Muscle of leg (tissue), 11 donors: ENCODE data around the gene TAL1. TPM values are rescaled to one million over a fixed set of nuclear protein-coding genes. Genes with fewer than 3 reads are reported as not detected.

Source experiments
- DNase-seq: peaks from one replicate; pipeline ENCODE4 v3.0.0; 2013
- H3K27ac ChIP-seq: one replicate; pipeline ENCODE4 v1.5.1; 2013; ENCODE audit warnings: mild to moderate bottlenecking, low read length, control low read depth
- H3K27me3 ChIP-seq: one replicate; pipeline ENCODE4 v1.6.1; 2013; ENCODE audit warnings: low read length; ENCODE audit not compliant: control insufficient read depth, insufficient read depth
- H3K36me3 ChIP-seq: one replicate; pipeline ENCODE4 v1.6.1; 2013; ENCODE audit warnings: low read length; ENCODE audit not compliant: control insufficient read depth, insufficient read depth
- H3K4me1 ChIP-seq: one replicate; pipeline ENCODE4 v1.6.1; 2013; ENCODE audit warnings: low read length; ENCODE audit not compliant: control insufficient read depth, insufficient read depth
- H3K4me3 ChIP-seq: one replicate; pipeline ENCODE4 v1.5.1; 2013; ENCODE audit warnings: low read length, control low read depth
- H3K9me3 ChIP-seq: replicated peaks from 2 replicates; pipeline ENCODE4 v1.6.1; 2013; ENCODE audit warnings: low read depth, low read length; ENCODE audit not compliant: control insufficient read depth
- WGBS: methylation state at CpG from one replicate; pipeline ENCODE4 v1.1.5; 2013; ENCODE audit warnings: missing lambda C conversion rate; ENCODE audit not compliant: insufficient coverage; 5-methylcytosine and 5-hydroxymethylcytosine counted together
- polyA plus RNA-seq, 8 donors: library from polyadenylated mRNA; unstranded; fragments of 120-200 nt; gene quantifications; one replicate each; pipeline versions ENCODE4 v1.2.1 to v1.2.3, GENCODE V29; 2013; ENCODE audit warnings: inconsistent platforms in 1 of 8, low replicate concordance in 1 of 8; ENCODE audit not compliant: insufficient read length in 8 of 8, insufficient read depth in 1 of 8
- total RNA-seq: library from RNA; stranded (reverse); fragments of 120-200 nt; gene quantifications from one replicate; pipeline ENCODE4 v1.2.4, GENCODE V29; 2013

TAL1 gene
- total and polyA plus RNA-seq, 9 donors = 2.2 to 3.9 (median 3.3) TPM

DNA sequence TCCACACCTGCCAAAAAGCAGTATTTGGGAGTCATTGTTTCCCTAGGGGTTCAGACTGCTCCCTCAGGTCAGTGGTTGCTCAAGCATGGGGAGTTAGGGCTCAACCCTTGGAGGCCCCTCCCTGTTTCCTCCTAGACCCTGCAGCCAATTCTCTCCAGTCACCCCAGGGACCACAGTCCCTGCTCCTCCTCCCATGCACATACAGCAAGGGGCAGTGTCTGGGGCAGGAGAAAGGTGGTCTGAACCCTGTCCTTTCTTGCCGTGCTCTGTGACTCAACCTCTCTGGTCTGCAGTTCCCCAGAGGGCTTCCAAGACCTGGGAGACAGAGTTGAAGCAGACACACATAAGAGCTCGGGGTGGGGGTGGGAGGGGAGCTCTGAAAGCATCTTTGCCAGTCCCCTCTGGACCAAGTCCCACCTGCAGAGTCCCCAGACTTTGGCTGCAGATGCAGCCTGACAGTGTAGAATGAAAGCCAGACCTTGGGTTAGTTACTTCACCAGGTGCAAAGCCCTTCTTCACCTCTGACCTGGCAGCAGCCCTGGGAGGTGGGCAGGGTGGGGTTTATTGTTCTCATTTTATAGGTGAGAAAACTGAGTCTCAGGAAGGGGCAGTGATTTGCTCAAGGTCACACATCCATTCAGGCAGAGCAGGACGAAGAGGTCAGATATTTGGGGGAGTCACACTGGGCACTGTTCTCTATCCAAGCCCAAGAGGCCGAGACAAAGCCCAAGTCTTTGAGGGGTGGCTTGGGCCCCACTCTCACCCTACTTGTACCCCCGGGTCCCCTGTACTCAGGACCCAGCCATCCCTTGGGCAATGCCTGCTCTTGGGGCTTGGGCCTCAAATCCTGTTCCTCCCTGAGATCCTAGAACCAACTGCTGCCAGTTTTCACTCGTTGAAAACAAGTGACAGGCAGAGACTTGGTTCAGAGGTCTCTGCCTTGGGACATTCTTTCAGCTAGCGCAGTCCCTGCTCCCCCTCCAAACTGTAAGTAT, 42.9 kb downstream of the TAL1 start:
- Histone ChIP-seq H3K36me3 (no peaks in the 10 kb centered on the region), H3K9me3 (no peaks in the 10 kb centered on the region), H3K27ac (no peak overlapping the region), H3K27me3 (peaks cover 4% of the 10 kb centered on the region), H3K4me1 (peaks cover 38% of the 10 kb centered on the region), H3K4me3 (no peak overlapping the region)
- DNase-seq = no peak
- WGBS = 84% methylated on average over 6 of the region's 7 CpGs

DNA sequence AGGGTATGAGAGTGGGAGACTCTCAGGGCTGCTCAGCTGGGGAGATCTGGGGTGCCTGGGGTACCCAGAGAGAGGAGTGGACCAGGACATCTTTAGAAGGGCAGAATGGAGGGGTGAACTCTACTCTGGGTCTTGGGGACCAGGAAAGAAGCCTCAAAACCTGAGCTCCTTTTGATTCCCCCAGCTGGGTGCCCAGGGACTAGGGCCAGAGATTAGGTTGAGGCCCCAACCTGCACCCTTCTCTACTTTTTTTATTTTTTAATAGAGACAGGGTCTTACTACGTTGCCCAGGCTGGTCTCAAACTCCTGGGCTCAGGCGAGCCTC, 44.1 kb downstream of the TAL1 start:
- no peak for DNase-seq
- Histone ChIP-seq H3K36me3 (no peaks in the 10 kb centered on the region), H3K4me1 (peaks cover 33% of the 10 kb centered on the region), H3K4me3 (no peak overlapping the region), H3K9me3 (no peaks in the 10 kb centered on the region), H3K27ac (no peak overlapping the region), H3K27me3 (peaks cover 4% of the 10 kb centered on the region)
- WGBS = 82% methylated on average over 2 of the region's 2 CpGs

GRCh38 chr1:47187231-47187925, 44.6 kb downstream of the TAL1 start:
- H3K27ac ChIP-seq = no peak overlapping the region
- no peak overlapping the region for H3K4me3 ChIP-seq
- H3K4me1 ChIP-seq = peaks cover 28% of the 10 kb centered on the region
- DNase-seq = no peak
- no peaks in the 10 kb centered on the region for H3K36me3 ChIP-seq
- H3K9me3 ChIP-seq = no peaks in the 10 kb centered on the region
- WGBS = 71% methylated on average over 9 of the region's 12 CpGs
- H3K27me3 ChIP-seq = peaks cover 7% of the 10 kb centered on the region

- Histone ChIP-seq H3K27ac (no peak overlapping the region), H3K4me3 (no peak overlapping the region), H3K27me3 (peaks cover 7% of the 10 kb centered on the region), H3K9me3 (no peaks in the 10 kb centered on the region), H3K4me1 (peaks cover 20% of the 10 kb centered on the region), H3K36me3 (no peaks in the 10 kb centered on the region)
- 89% methylated on average over 11 of the region's 13 CpGs for WGBS
- DNase-seq = no peak
Observed at GRCh38 chr1:47186267-47187185, 45.5 kb downstream of the TAL1 start.

DNA sequence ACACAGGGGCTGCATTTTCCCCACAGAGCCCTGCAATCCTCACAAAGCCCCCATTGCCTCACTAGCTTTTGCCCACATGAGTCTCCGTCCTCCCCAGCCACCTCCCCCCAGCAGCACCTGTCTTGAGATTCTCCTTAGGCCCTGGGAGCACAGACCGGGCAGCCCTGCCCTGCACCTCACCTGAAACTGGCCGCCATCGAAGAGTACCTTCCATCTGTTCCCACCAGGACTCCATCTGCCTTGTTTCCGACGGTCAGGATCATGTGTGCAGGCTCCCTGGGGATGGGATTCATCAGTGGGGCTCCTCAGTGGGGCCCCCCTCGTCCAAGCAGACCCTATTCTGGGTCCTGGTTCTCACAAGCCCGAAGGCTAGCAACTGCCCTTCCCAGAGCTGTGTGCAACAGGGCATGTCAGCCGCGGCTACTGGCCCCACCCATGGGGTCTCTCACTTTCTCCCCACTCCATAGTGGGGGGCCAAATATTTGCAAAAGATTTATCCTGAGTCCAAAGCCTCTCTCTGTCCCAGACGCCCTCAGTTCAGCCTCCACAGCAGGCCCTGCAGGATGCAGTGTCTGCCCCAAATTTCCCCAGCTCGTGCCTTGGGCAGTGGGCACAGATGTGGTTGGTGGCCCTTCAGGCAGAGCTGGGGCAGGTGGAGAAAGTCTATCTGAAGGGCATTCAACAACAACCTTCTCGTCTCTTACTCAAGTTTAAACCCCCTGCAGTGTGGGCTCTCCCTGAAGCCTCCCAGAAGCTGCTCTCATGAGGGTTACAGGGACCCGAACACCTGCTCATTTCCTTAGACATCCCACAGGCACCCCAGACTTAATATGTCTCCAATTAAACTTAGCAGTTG, 47.0 kb downstream of the TAL1 start:
- no peaks in the 10 kb centered on the region for H3K9me3 ChIP-seq
- H3K36me3 ChIP-seq = no peaks in the 10 kb centered on the region
- 76% methylated on average over 13 of the region's 14 CpGs for WGBS
- DNase-seq = no peak
- H3K27ac ChIP-seq = no peak overlapping the region
- peaks cover 13% of the 10 kb centered on the region for H3K4me1 ChIP-seq
- peaks cover 16% of the 10 kb centered on the region for H3K27me3 ChIP-seq
- H3K4me3 ChIP-seq = no peak overlapping the region

DNA sequence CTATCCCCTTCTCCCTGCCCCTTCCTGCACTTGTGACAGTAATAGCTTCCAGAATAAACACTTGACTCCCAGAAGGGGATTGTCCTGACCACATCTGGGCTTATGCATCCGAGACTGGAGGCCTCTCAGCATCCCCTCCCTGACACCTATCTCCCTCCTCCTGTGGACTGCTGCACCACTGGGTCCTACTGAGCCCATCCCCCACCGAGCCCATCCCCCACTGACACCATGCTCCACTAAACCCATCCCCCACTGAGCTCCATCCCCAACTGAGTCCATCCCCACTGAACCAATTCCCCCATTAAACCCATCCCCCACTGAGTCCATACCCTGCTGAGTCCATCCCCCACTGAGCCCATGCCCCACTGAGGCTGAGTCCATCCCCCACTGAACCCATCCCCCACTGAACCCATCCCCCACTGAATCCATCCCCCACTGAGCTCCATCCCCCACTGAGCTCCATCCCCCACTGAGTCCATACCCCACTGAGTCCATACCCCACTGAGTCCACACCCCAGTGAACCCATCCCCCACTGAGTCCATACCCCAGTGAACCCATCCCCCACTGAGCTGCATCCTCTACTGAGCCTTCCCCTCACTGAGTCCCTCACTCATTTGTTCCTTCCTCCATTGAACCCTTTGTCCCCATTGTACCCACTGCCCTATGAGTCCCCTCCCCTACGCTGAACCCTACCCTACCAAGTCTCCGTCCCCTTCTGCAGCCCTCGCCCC, 47.8 kb downstream of the TAL1 start:
- DNase-seq = no peak
- WGBS = 78% methylated on average over 5 of the region's 5 CpGs

DNA sequence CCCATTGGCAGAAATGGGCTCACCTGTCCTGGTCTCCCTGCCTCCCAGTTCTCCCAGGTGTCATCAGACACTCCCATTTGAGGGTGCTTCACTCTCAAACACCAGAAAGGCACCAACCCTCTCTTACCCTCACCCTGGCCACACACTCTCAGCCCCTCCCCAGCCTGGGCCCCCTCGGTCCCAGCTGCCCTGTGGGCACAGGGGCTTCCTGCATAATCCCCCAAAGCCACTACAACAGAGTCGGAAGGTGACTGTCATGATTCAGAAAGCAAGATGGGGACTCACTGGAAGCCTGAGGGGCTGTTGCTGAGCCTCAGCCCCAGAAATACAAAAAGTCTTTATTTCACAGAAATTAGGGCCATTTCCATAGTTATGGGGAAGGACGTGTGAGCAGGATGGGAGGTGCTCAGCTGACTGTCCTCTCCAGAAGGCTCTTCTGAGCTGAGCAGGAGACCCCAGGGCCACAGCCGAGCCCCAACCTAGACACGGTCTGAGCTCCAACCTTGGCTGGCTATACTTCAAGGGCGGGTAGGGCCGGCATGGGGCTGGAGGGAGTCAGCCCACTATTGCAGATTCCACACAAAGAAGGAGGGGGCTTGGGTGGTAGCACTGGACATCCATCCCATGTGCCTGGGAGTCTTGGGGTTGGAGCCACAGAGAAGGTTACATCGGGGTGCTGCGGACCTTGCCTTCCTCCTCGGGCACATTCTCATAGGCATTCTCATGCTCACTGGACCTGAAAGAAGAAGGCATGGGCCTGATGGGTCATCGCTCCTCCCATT, 48.5 kb downstream of the TAL1 start:
- WGBS = 62% methylated on average over 4 of the region's 11 CpGs

More for the DNA sequence above, 47.8 kb downstream of the TAL1 start:
- H3K36me3 ChIP-seq = no peaks in the 10 kb centered on the region
- no peak overlapping the region for H3K27ac ChIP-seq
- no peaks in the 10 kb centered on the region for H3K9me3 ChIP-seq
- peaks cover 19% of the 10 kb centered on the region for H3K27me3 ChIP-seq
- H3K4me3 ChIP-seq = no peak overlapping the region
- peaks cover 15% of the 10 kb centered on the region for H3K4me1 ChIP-seq

GRCh38 chr1:47182676-47183235, 49.3 kb downstream of the TAL1 start:
- WGBS = 0% methylated on average over 2 of the region's 7 CpGs
- Histone ChIP-seq H3K36me3 (no peaks in the 10 kb centered on the region), H3K4me3 (no peak overlapping the region), H3K4me1 (peaks cover 21% of the 10 kb centered on the region), H3K9me3 (no peaks in the 10 kb centered on the region), H3K27me3 (peaks cover 19% of the 10 kb centered on the region), H3K27ac (no peak overlapping the region)
- DNase-seq = no peak

More for the DNA sequence above, 48.5 kb downstream of the TAL1 start:
- H3K36me3 ChIP-seq = no peaks in the 10 kb centered on the region
- H3K27me3 ChIP-seq = peaks cover 19% of the 10 kb centered on the region
- no peaks in the 10 kb centered on the region for H3K9me3 ChIP-seq
- no peak for DNase-seq
- H3K4me1 ChIP-seq = peaks cover 20% of the 10 kb centered on the region
- no peak overlapping the region for H3K27ac ChIP-seq
- no peak overlapping the region for H3K4me3 ChIP-seq
